Activated CD4-positive, alpha-beta memory T cell treated with anti-CD3 and anti-CD28 coated beads for 36 hours (primary cell): ENCODE results near the gene S100A16. TPM values are rescaled to one million over a fixed set of nuclear protein-coding genes. Genes with fewer than 3 reads are reported as not detected.

Experiments used
- CTCF ChIA-PET: fragments of 350-600 bp; sonication (Branson Sonifier 250); formaldehyde crosslinking; loops from one replicate; lab custom pipeline; 2021; ENCODE audit warnings: antibody characterized with exemption, inconsistent platforms; lab: Charles Lee
- POLR2A ChIA-PET: fragments of 350-600 bp; sonication (Branson Sonifier 250); formaldehyde crosslinking; loops from one replicate; lab custom pipeline; 2021; ENCODE audit warnings: antibody characterized with exemption; lab: Charles Lee
- DNase-seq: peaks from one replicate; pipeline ENCODE4 v3.0.0-alpha.2; 2020
- H3K27ac Mint-ChIP-seq: one replicate; pipeline ENCODE4 v1.8.0; 2021; ENCODE audit warnings: mixed read lengths
- H3K27me3 Mint-ChIP-seq: one replicate; pipeline ENCODE4 v1.8.0; 2021; ENCODE audit warnings: mixed read lengths
- H3K36me3 Mint-ChIP-seq: one replicate; pipeline ENCODE4 v1.8.0; 2021; ENCODE audit warnings: mixed read lengths
- H3K4me1 Mint-ChIP-seq: one replicate; pipeline ENCODE4 v1.8.0; 2021; ENCODE audit warnings: low read depth, mixed read lengths
- H3K4me3 Mint-ChIP-seq: one replicate; pipeline ENCODE4 v1.8.0; 2021; ENCODE audit warnings: mild to moderate bottlenecking, mixed read lengths
- H3K9me3 Mint-ChIP-seq: one replicate; pipeline ENCODE4 v1.8.0; 2021; ENCODE audit warnings: mixed read lengths
- intact Hi-C: fragments of 100-400 bp; cut with micrococcal nuclease; formaldehyde crosslinking; loops from one replicate; pipeline ENCODE4 v1.15.1; 2023
- total RNA-seq, 2 experiments: library from RNA; stranded (reverse); gene quantifications; one replicate each; pipeline ENCODE4 v1.2.3, GENCODE V29; 2021

S100A16 gene
- total RNA-seq, 2 experiments from 2014 or later = not detected

GRCh38 chr1:153614906-153615305, 2.0 kb upstream of the S100A16 start:
- CTCF ChIA-PET = interaction anchor here (1.0 to 3.6 kb wide), 3 partner anchors 13 to 104 kb away, joined by 5 to 23 read pairs (median 14); partner anchors contain the start of gene S100A13
- Mint-ChIP-seq H3K4me1 (no peaks in the 10 kb centered on the region), H3K27me3 (no peaks in the 10 kb centered on the region), H3K4me3 (no peak overlapping the region), H3K27ac (no peak overlapping the region), H3K9me3 (no peaks in the 10 kb centered on the region), H3K36me3 (no peaks in the 10 kb centered on the region)
- DNase-seq = no peak
- intact Hi-C loops = no loop called here
- POLR2A ChIA-PET = interaction anchor here (1.4 kb wide), 1 partner anchor 19 kb away, joined by 6 read pairs; the partner anchor contains the start of gene CHTOP

GRCh38 chr1:153614189-153614900, 1.4 kb upstream of the S100A16 start:
- Mint-ChIP-seq H3K9me3 (no peaks in the 10 kb centered on the region), H3K27ac (no peak overlapping the region), H3K4me3 (no peak overlapping the region), H3K4me1 (no peaks in the 10 kb centered on the region), H3K36me3 (no peaks in the 10 kb centered on the region), H3K27me3 (no peaks in the 10 kb centered on the region)
- ChIA-PET POLR2A (no interaction called here), CTCF (interaction anchor here (1.0 to 3.6 kb wide), 3 partner anchors 13 to 103 kb away, joined by 5 to 23 read pairs (median 14); partner anchors contain the start of gene S100A13)
- intact Hi-C loops = no loop called here
- no peak for DNase-seq

- Mint-ChIP-seq H3K9me3 (no peaks in the 10 kb centered on the region), H3K4me3 (no peak overlapping the region), H3K4me1 (no peaks in the 10 kb centered on the region), H3K36me3 (no peaks in the 10 kb centered on the region), H3K27me3 (no peaks in the 10 kb centered on the region), H3K27ac (no peak overlapping the region)
- intact Hi-C loops = no loop called here
- CTCF ChIA-PET = interaction anchor here (3.1 to 3.6 kb wide), 2 partner anchors 81 to 102 kb away, joined by 14 to 23 read pairs; no protein-coding TSS in a partner anchor
- no peak for DNase-seq
- POLR2A ChIA-PET = no interaction called here
Observed at GRCh38 chr1:153613406-153613805, 469 bp upstream of the S100A16 start.

GRCh38 chr1:153612111-153612754, 704 bp downstream of the S100A16 start:
- no peaks in the 10 kb centered on the region for H3K27me3 Mint-ChIP-seq
- H3K36me3 Mint-ChIP-seq = no peaks in the 10 kb centered on the region
- H3K4me1 Mint-ChIP-seq = no peaks in the 10 kb centered on the region
- no peak for DNase-seq
- no peak overlapping the region for H3K27ac Mint-ChIP-seq
- intact Hi-C loops = no loop called here
- CTCF ChIA-PET = no interaction called here
- H3K4me3 Mint-ChIP-seq = no peak overlapping the region
- no peaks in the 10 kb centered on the region for H3K9me3 Mint-ChIP-seq
- POLR2A ChIA-PET = no interaction called here

- H3K27me3 Mint-ChIP-seq = no peaks in the 10 kb centered on the region
- no peak overlapping the region for H3K4me3 Mint-ChIP-seq
- H3K9me3 Mint-ChIP-seq = no peaks in the 10 kb centered on the region
- ChIA-PET CTCF (no interaction called here), POLR2A (no interaction called here)
- DNase-seq = no peak
- no peak overlapping the region for H3K27ac Mint-ChIP-seq
- H3K36me3 Mint-ChIP-seq = no peaks in the 10 kb centered on the region
- intact Hi-C loops = no loop called here
- H3K4me1 Mint-ChIP-seq = no peaks in the 10 kb centered on the region
Observed at GRCh38 chr1:153611356-153611755, 1.6 kb downstream of the S100A16 start.

- H3K27me3 Mint-ChIP-seq = no peaks in the 10 kb centered on the region
- H3K27ac Mint-ChIP-seq = no peak overlapping the region
Observed at GRCh38 chr1:153610811-153611301, 2.1 kb downstream of the S100A16 start.

GRCh38 chr1:153610334-153610733, 2.6 kb downstream of the S100A16 start:
- H3K27me3 Mint-ChIP-seq = no peaks in the 10 kb centered on the region
- H3K36me3 Mint-ChIP-seq = no peaks in the 10 kb centered on the region
- CTCF ChIA-PET = interaction anchor here (1.3 kb wide), 1 partner anchor 100 kb away, joined by 3 read pairs; no protein-coding TSS in a partner anchor
- intact Hi-C loops = no loop called here
- DNase-seq = no peak
- no peak overlapping the region for H3K27ac Mint-ChIP-seq
- no peak overlapping the region for H3K4me3 Mint-ChIP-seq
- no peaks in the 10 kb centered on the region for H3K9me3 Mint-ChIP-seq
- POLR2A ChIA-PET = no interaction called here
- no peaks in the 10 kb centered on the region for H3K4me1 Mint-ChIP-seq

More at GRCh38 chr1:153610811-153611301, 2.1 kb downstream of the S100A16 start:
- Mint-ChIP-seq H3K4me3 (no peak overlapping the region), H3K9me3 (no peaks in the 10 kb centered on the region), H3K4me1 (no peaks in the 10 kb centered on the region), H3K36me3 (no peaks in the 10 kb centered on the region)
- ChIA-PET CTCF (interaction anchor here (1.3 kb wide), 1 partner anchor 101 kb away, joined by 3 read pairs; no protein-coding TSS in a partner anchor), POLR2A (no interaction called here)
- no peak for DNase-seq
- intact Hi-C loops = no loop called here

GRCh38 chr1:153609585-153609907, 3.4 kb downstream of the S100A16 start:
- ChIA-PET CTCF (no interaction called here), POLR2A (no interaction called here)
- Mint-ChIP-seq H3K4me1 (no peaks in the 10 kb centered on the region), H3K36me3 (no peaks in the 10 kb centered on the region), H3K27me3 (no peaks in the 10 kb centered on the region), H3K9me3 (no peaks in the 10 kb centered on the region), H3K27ac (no peak overlapping the region), H3K4me3 (no peak overlapping the region)
- DNase-seq = no peak
- intact Hi-C loops = no loop called here

GRCh38 chr1:153608742-153609584, 4.0 kb downstream of the S100A16 start:
- Mint-ChIP-seq H3K4me1 (no peaks in the 10 kb centered on the region), H3K4me3 (no peak overlapping the region), H3K36me3 (no peaks in the 10 kb centered on the region), H3K27ac (no peak overlapping the region), H3K9me3 (no peaks in the 10 kb centered on the region), H3K27me3 (no peaks in the 10 kb centered on the region)
- ChIA-PET POLR2A (no interaction called here), CTCF (interaction anchor here (1.3 kb wide), 1 partner anchor 9 kb away, joined by 3 read pairs; no protein-coding TSS in a partner anchor)
- DNase-seq = no peak
- intact Hi-C loops = no loop called here

GRCh38 chr1:153608089-153608682, 4.8 kb downstream of the S100A16 start:
- no peak for DNase-seq
- intact Hi-C loops = no loop called here
- ChIA-PET CTCF (interaction anchor here (1.3 kb wide), 1 partner anchor 9 kb away, joined by 3 read pairs; no protein-coding TSS in a partner anchor), POLR2A (no interaction called here)
- H3K27ac Mint-ChIP-seq = no peak overlapping the region
- no peaks in the 10 kb centered on the region for H3K9me3 Mint-ChIP-seq
- H3K4me3 Mint-ChIP-seq = no peak overlapping the region
- H3K36me3 Mint-ChIP-seq = no peaks in the 10 kb centered on the region
- H3K27me3 Mint-ChIP-seq = no peaks in the 10 kb centered on the region
- no peaks in the 10 kb centered on the region for H3K4me1 Mint-ChIP-seq

- intact Hi-C loops = no loop called here
- Mint-ChIP-seq H3K9me3 (no peaks in the 10 kb centered on the region), H3K27me3 (no peaks in the 10 kb centered on the region), H3K4me3 (no peak overlapping the region), H3K4me1 (no peaks in the 10 kb centered on the region), H3K36me3 (no peaks in the 10 kb centered on the region), H3K27ac (no peak overlapping the region)
- DNase-seq = no peak
- POLR2A ChIA-PET = no interaction called here
- CTCF ChIA-PET = interaction anchor here (1.3 kb wide), 1 partner anchor 10 kb away, joined by 3 read pairs; no protein-coding TSS in a partner anchor
Observed at GRCh38 chr1:153607381-153607780, 5.6 kb downstream of the S100A16 start.
